ENCODE results near the gene CCDC86. TPM values are rescaled to one million over a fixed set of nuclear protein-coding genes. Genes with fewer than 3 reads are reported as not detected.

Gene CCDC86
- total and polyA plus RNA-seq, 10 of the 15 experiments (the other 5 are each of a cell fraction or from before 2014, with no cell fraction given) = 2.0 to 87.2 (median 38.7) TPM

GRCh38 chr11:60872124-60872960, 30.4 kb downstream of the CCDC86 start (continued):
- no peak for TF ChIP-seq USF1 (IDR thresholded peaks at IDR 0.05; ENCODE audit: borderline replicate concordance, extremely low read length, insufficient read depth, low read depth, low read length)

- no peaks in the 10 kb centered on the region for H3K9me3 ChIP-seq (replicated peaks; ENCODE audit: control insufficient read depth, insufficient read depth, low read length)
- no peak for DNase-seq (ENCODE audit: low read depth, low spot score)
- H3K27ac ChIP-seq (ENCODE audit: control insufficient read depth, insufficient read depth) = no peak overlapping the region
- no peaks in the 10 kb centered on the region for H3K79me2 ChIP-seq (ENCODE audit: control insufficient read depth, insufficient read depth, low read length)
- BruUV-seq (replicated peaks) = no TSS peak
- 95% methylated on average over 16 of the region's 16 CpGs for WGBS (ENCODE audit: insufficient coverage, insufficient replicate concordance, low lambda C conversion rate, missing lambda C conversion rate)
- ChIA-PET SMC1A (ENCODE audit: uncharacterized antibody, unreplicated experiment) (no interaction called here), POLR2A (no interaction called here), CTCF (interaction anchor here (1.2 kb wide), 1 partner anchor 41 kb away, joined by 3 read pairs; no protein-coding TSS in a partner anchor), RAD21 (ENCODE audit: unreplicated experiment) (no interaction called here)
- in situ Hi-C loops (cut with MboI) = no loop called here
- no peak overlapping the region for H3K4me3 ChIP-seq
- no peak overlapping the region for H2AFZ ChIP-seq (ENCODE audit: control insufficient read depth, low read depth, low read length)
- intact Hi-C loops (cut with micrococcal nuclease; ENCODE audit: unreplicated experiment) = no loop called here
- no peak overlapping the region for H3K4me2 ChIP-seq (ENCODE audit: control insufficient read depth, insufficient read depth)
- no peaks in the 10 kb centered on the region for H3K27me3 ChIP-seq (replicated peaks in 1 of 2; ENCODE audit: control insufficient read depth in 2 of 2, insufficient read depth in 2 of 2, low read length in 1 of 2)
- no peaks in the 10 kb centered on the region; the same call in 1 of the 2 replicates for H4K20me1 ChIP-seq (ENCODE audit: control insufficient read depth, insufficient read depth)
- no peaks in the 10 kb centered on the region for H3K4me1 ChIP-seq (ENCODE audit: control insufficient read depth, insufficient read depth, low read length)
- H3K36me3 ChIP-seq (ENCODE audit: control insufficient read depth in 2 of 2, insufficient read depth in 2 of 2, low read length in 1 of 2) = no peaks in the 10 kb centered on the region; a peak in 2 of 4 replicates
- TF ChIP-seq SRF (IDR thresholded peaks at IDR 0.05; ENCODE audit: low read depth in 2 of 2, low read length in 2 of 2) (no peak), RUNX3 (IDR thresholded peaks at IDR 0.05; ENCODE audit: low read length) (no peak), MTA3 (IDR thresholded peaks at IDR 0.05; ENCODE audit: borderline replicate concordance, low read length) (no peak), CREB1 (IDR thresholded peaks at IDR 0.05; ENCODE audit: low read depth) (no peak), RCOR1 (conservative IDR thresholded peaks at IDR 0.05; ENCODE audit: low read depth, low read length) (no peak), BCL3 (IDR thresholded peaks at IDR 0.05; ENCODE audit: borderline replicate concordance, insufficient read depth, low read depth, low read length, poor library complexity, severe bottlenecking) (no peak), TCF12 (IDR thresholded peaks at IDR 0.05; ENCODE audit: low read depth, low read length) (no peak), NR2C1 (IDR thresholded peaks at IDR 0.05) (no peak), NRF1 (conservative IDR thresholded peaks at IDR 0.05; ENCODE audit: low read depth, low read length) (no peak), RELB (IDR thresholded peaks at IDR 0.05; ENCODE audit: low read depth) (no peak), MYC (IDR thresholded peaks at IDR 0.05; ENCODE audit: insufficient read depth, insufficient read length, insufficient replicate concordance, low read length, severe bottlenecking) (no peak), NR2C2 (IDR thresholded peaks at IDR 0.05; ENCODE audit: borderline replicate concordance, control insufficient read depth, insufficient read length, low read depth) (no peak), SIX5 (IDR thresholded peaks at IDR 0.05; ENCODE audit: low read depth, low read length, severe bottlenecking) (no peak), YBX1 (IDR thresholded peaks at IDR 0.05) (no peak)
- ATAC-seq = no peak
- no peak overlapping the region for H3K9ac ChIP-seq (ENCODE audit: control insufficient read depth, insufficient read depth, low read length)
- FAIRE-seq = no peak
These were observed 31.1 kb downstream of the CCDC86 start for GRCh38 chr11:60872961-60873524.

Data from GM12878 (cell line).